HL-60/S4 (cell line): ENCODE measurements around the gene AP5Z1.

Experiments
- in situ Hi-C: fragments of 300-500 bp; cut with MboI; formaldehyde crosslinking; loops from 2 replicates; pipeline ENCODE4 v1.14.3; 2022; ENCODE audit warnings: low sequenced_read_pairs

The AP5Z1 gene

DNA sequence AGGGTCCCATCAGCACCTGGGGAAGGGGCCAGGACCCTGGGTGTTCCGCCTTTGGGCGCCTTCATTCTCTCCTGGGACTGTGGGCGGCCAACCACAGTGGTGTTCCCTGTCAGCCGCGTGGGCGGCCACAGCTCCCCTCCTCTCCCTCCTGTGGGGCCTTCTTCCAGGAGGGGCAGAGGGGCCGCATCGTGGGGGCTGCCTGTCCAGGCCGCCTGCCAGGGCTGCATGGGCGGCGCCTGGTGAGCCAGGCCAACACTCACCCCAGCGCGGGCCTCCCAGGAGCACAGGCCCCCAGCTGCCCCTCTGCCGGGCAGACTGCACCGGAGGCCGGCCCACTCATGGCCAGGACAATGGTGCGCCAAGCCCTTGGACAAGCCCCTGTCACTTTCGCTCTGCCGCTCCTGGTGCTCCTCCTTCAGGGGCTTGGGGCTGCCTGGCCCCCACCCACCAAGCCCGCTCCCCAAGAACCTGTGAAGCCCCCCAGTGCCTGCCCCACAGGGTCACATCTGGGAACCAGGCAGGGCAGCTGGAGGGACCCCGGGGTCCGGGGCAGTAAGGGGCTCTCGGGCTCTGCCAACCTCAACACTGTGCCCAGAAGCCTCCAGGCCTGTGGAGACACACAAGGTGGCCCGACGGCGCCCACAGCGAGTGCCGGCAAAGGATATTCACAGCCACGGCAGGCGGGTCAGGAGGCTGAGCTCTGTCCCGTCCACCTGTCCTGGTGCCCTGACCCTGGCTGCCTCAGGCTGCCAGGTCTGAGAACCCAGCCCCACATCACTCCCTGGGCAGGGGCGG lies 42.8 kb downstream of the AP5Z1 start:
- in situ Hi-C loops, result no loop called here

DNA sequence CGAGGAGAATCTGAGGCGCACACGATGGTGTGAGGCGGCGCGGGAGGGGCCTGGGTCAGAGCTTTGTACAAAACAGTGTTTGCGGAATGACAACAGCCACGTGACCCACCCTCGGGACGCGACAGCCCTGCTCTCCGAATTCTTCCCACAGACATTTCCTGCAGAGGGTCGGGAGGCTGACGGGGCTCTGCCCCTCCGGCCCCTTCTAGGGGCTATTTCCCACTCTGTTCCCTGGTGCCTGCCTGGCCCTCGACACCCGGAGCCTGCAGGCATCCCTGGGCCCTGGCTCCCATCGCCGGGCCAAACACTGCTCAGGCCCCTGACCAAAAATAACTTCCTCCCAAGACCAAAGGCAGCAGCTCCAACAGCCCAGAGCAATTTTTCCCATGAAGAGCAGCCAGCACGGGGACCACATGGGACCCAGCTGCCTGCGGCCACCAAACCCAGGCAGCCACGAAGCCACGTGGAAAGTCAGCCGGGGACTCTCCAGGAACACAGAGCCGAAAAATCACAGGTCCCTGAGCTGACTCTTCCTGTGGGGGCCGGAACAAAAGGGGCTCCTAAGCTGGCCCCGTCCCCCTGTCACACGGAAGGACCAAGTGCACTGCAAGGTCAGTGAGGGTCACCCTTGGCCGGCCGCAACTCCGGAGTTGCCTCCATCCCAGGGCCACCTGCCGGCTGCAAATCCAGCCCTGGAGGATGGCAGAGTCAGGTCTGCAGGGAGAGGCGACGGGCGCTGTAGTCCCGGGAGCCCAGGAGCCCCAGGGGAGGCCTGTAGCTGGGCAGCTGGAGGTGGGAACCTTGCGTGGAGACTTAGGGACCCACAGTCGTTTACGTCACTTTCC lies 44.4 kb downstream of the AP5Z1 start:
- in situ Hi-C loops, result no loop called here

GRCh38 chr7:4820405-4820966 lies 45.1 kb downstream of the AP5Z1 start:
- in situ Hi-C loops, result no loop called here

DNA sequence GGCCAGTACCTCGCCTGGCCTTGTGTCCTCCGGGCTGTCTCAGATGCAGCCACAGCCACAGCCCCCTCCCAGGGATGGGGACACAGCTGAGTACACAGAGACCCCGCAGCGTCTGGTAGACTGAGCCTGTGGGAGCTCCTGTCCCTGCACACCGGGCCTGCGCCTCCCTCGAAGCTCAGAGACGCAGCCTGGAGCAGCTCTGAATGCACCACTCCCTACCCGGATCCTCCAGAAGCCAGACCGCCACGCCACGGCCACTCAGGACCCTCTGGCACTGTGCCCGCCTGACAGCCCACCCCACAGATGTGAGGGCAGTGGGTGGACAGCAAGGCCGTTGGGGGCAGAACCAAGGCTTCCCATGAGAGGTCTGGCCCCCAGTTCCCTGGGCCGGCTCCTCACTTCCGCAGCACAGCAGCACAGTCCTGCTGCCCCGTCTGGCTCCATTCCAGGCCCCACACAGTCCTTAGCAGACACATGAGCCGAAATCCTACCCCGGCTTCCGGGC lies 45.6 kb downstream of the AP5Z1 start:
- in situ Hi-C loops, result no loop called here

- in situ Hi-C loops, result no loop called here
Observed at GRCh38 chr7:4822677-4823076, 47.3 kb downstream of the AP5Z1 start.

DNA sequence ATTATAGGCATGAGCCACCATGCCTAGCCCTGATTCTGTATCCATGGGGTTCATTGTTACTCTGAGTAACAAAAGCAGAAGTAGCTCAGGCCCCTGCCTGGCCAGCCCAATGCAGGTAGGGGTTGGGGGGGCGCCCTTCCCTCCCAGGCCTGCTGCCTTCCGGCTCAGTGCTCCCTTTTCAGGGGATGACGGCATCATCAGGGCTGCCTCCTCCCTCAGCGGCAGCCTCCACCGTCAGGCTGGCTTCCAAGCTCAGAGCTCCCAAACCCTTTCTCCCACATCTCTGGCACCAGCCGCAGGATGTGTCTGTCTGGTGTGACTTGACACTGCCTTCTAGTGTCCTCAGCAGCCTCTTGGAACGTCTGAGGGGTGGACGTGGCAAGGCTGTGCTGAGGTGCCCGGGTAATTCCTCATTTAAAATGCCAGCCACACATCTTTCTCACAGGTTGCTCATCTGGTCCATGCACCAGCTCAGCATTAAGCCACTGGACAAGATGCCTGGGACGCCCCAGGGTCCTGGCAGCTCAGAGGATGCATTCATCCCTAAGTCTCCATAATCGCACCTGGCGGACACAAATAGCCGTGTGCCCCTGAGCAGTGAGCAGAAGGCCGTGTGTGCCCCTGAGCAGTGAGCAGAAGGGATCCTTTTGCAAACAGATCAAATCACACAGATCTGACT lies 48.2 kb downstream of the AP5Z1 start:
- in situ Hi-C loops, result no loop called here

DNA sequence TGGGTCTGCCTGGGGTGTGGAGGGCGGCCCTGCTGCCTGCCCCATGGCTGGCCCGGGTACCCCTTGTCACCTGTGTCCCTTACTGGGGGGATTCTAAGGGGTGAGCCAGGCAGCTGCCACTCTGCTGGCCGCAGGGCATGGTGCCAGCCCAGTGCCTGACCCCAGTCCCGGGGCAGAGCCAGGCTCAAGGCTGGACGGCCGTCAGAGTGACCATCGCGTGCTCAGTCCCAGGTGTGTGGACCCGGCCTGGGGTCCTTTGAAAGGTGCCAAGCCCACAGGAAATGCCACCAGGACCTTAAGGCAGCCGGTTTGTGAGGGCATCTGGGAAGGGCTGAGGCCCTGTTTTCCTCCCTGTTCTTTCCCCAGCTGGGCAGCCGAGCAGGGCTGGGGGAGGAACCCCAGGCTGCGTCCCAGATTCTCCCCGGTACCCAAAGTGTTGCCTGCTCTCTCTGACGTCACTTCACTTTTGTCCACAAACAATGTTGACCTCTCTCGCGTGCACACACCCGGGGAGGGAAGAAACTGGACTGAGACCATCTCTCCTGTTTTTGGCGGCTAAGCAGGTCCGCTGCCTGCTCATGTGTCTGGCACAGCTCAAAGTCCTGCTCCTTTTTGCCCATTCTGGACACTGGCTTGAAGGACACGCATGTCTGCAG lies 48.8 kb downstream of the AP5Z1 start:
- in situ Hi-C loops, result no loop called here

DNA sequence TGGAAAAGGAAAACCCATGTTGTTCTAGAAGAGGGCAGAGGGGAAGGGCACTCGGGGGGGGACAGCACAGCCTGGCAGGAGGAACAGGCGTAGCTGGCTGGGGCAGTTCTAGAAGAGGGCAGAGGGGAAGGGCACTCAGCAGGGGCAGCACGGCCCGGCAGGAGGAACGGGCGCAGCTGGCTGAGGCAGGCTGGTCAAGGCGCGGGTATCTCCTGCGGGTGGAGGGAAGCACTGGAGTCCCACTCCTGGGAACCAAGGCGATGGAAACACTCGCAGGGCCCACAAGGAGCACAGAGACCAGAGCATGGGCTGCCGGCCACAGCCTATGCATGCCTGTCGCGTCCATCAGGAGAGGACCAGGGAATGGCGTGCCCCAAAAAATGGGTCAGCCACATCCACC lies 49.7 kb downstream of the AP5Z1 start:
- in situ Hi-C loops, result loop anchor here (25.0 kb wide), 1 partner anchor 262 kb away; no protein-coding TSS in a partner anchor

- in situ Hi-C loops, result loop anchor here (25.0 kb wide), 1 partner anchor 258 kb away; no protein-coding TSS in a partner anchor
Observed at GRCh38 chr7:4828720-4829383, 53.4 kb downstream of the AP5Z1 start.

DNA sequence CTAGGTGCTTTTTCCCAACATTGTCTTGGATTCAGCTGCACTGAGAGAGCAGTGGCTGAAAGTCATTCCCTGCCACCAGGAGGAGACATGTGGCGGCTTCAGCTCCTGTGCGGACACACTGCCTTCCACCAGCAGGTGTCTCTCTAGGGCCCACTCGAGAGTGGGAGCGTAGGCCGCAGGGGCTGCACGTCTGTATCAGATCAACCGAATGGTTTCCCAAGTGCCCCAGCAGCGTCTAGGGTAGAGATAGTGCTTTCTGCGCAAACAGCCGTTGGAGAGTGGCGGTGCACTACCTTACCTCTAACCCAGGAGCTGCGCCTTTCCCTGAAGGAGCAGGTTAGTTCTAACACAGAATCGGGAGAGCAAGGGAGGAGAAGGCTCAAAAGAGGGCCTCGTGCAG lies 54.8 kb downstream of the AP5Z1 start:
- in situ Hi-C loops, result loop anchor here (25.0 kb wide), 1 partner anchor 257 kb away; no protein-coding TSS in a partner anchor

DNA sequence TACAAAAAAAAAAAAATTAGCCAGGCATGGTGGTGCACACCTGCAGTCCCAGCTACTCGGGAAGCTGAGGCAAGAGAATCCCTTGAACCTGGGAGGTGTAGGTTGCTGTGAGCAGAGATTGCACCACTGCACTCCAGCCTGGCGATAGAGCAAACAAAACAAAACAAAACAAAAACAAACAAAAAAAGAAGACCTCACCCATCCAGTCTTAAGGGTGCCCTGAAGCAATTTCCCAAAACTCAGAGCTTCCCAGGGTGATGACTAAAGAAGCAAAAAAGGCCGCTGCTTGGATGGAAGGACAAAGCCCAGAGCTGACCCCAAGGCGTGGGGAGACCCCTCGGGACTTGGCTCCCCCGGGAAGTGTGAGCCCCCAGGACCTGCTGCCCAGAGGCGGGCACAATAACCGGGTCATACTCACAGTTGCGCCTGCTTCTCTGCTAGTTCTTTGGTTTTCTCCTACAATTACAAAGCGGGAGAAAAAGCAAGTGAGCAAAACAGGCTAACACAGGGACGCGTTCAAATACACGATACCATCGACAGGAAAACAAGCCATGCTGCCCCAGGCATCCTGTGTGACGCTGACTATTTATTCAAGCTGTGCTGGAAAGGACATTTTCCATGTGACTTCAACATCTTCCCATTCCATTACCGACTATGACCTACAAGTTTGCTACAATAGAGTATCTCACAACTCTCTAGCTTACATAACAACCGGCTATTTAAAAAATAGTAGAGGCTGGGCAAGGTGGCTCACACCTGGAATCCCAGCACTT lies 56.5 kb downstream of the AP5Z1 start:
- in situ Hi-C loops, result loop anchor here (25.0 kb wide), 1 partner anchor 255 kb away; no protein-coding TSS in a partner anchor

DNA sequence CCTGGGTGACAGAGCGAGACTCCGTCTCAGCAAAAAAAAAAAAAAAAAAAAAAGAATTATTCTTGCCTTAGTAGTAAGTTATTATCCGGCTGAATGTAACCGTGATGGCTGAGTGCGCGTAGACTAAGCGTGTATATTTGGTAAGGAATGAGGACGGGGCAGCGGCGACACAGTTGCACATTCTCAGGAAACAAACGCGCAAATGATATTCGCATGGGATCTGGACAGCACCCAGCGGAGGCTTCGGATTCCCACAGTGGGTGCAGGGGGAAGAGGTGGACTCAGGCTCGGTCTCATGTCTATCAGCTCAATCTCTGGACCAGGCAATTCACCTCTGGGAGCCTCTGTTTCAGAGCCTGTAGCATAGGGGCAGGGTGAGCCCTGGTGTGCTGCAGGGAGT lies 57.3 kb downstream of the AP5Z1 start:
- in situ Hi-C loops, result loop anchor here (25.0 kb wide), 1 partner anchor 255 kb away; no protein-coding TSS in a partner anchor

DNA sequence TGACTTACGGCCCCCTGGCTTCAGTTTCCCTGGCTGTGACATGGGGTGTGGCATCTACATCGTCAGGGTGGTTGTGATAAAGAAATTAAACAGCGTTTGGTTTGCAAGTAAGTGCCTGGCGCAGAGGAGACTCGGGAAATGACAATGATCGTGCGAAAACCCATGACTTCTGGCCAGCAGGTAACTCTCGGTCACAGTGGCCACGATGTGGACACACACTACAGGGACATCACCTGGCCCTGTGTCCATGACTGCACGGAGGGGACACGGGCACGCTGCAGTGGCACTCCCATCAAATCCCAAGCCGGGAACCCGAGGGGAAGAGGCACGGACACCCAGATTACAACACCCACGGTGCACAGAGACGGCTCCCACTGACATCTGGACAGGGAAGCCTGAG lies 57.8 kb downstream of the AP5Z1 start:
- in situ Hi-C loops, result loop anchor here (25.0 kb wide), 1 partner anchor 254 kb away; no protein-coding TSS in a partner anchor

DNA sequence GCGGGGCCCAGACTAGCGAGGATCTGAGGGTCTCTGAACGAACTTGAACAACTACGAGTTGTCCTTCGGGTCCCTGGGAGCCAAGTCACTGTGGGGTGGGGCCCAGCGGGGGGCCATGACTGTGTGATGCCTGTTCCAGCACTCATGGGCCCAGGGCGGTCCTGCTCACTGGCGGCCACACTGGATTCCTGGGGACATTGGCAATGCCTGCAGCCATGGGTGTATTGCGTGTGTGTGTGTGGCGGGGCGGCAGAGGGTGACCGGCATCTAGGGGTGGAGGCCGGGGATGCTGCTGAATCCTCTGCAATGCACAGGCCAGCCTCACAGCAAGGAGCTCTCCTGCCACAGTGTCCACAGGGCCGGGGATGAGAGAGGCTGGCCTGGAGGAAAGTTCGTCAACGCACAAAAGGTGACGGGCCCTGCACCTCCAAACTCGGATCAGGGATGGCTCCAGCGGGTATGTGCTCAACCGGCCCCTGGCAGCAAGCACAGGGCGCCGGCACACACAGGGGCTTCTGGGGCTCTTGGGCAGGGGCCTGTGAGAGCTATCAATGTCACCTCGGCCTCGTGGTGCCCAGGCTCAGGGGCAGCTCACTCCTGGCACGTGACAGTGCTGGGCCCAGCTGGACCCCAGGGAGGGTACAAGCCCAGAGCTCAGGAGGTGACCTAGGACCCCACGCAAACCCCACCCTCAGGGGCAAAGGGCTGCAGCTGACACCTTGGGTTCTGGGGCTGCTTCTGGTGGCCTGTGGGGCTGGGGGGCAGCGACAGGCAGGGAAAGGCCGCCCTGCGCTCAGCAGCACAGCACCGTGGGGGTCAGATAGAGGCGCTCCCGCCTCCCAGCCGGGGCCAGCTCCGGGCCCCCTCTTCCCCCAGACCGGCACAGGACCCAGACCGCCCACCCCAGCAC lies 58.5 kb downstream of the AP5Z1 start:
- in situ Hi-C loops, result loop anchor here (25.0 kb wide), 1 partner anchor 253 kb away; no protein-coding TSS in a partner anchor

GRCh38 chr7:4834601-4835397 lies 59.4 kb downstream of the AP5Z1 start:
- in situ Hi-C loops, result loop anchor here (25.0 kb wide), 1 partner anchor 253 kb away; no protein-coding TSS in a partner anchor

DNA sequence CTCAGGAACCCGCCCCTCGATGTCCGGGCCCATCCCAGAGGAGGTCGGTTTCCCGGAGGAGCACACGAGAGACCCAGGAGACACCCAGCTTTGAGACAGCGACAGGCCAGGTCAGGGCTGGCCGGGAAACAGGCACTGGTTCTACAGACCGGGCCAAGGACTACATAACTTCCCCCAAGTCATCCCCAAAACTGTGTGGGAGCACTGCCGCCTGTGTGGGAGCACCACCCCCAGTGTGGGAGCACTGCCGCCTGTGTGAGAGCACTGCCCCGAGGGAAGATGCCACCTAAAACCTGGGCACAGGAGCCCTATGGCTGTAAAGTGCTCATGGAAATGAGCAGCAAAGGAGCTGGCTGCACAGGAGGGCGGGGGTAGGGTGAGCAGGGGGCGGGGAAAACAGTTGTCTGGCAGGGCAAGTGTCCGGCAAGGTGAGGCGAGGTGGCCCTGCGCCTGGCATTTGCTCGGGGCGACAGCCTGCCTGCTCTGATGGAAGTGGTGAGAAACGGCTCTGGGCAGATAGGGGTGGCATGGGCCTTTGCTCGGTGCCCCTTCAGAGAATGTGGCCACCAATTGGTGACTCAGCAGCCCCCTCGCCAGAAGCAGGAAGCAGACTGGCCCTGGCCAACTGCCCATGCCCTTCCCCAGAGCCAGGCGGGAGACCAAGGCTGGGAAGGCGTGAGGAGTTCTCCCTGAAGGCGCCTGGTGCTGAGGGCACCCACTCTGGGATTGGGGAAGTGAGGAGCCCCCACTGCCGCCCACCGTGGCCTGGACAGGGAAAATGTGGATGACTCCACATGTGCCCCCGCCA lies 60.2 kb downstream of the AP5Z1 start:
- in situ Hi-C loops, result loop anchor here (25.0 kb wide), 1 partner anchor 252 kb away; no protein-coding TSS in a partner anchor
